Immature natural killer cell (primary cell): Measurements from ENCODE around the gene TOM1L1. TPM values are rescaled to one million over a fixed set of nuclear protein-coding genes. Genes with fewer than 3 reads are reported as not detected.
A peak's percentile ranks its signal among the peaks of the same experiment; 100 is the strongest.
"Not testable (repeated sequence)": the region's sequence is repeated elsewhere in the genome, so short reads cannot be mapped to it uniquely, and the experiment has no call there.

Experiments
- DNase-seq, 3 donors: peaks; one replicate each; pipeline ENCODE4 v3.0.0; 2022; ENCODE audit warnings: mixed read lengths in 1 of 3
- H3K27ac Mint-ChIP-seq, 6 donors: one replicate each; pipeline ENCODE4 v1.8.0; 2020; ENCODE audit warnings: mixed read lengths in 6 of 6, mild to moderate bottlenecking in 5 of 6, inconsistent platforms in 4 of 6, moderate library complexity in 3 of 6
- H3K27me3 Mint-ChIP-seq, 3 donors: one replicate each; pipeline ENCODE4 v1.8.0; 2020 to 2021; ENCODE audit warnings: low read depth in 3 of 3, mild to moderate bottlenecking in 3 of 3, mixed read lengths in 3 of 3, moderate library complexity in 3 of 3, inconsistent platforms in 1 of 3
- H3K36me3 Mint-ChIP-seq, 3 donors: one replicate each; pipeline ENCODE4 v1.8.0; 2020; ENCODE audit warnings: mixed read lengths in 3 of 3, inconsistent platforms in 2 of 3, mild to moderate bottlenecking in 2 of 3
- H3K4me1 Mint-ChIP-seq, 2 donors: one replicate each; pipeline ENCODE4 v1.8.0; 2020; ENCODE audit warnings: inconsistent platforms in 2 of 2, mild to moderate bottlenecking in 2 of 2, mixed read lengths in 2 of 2, moderate library complexity in 1 of 2
- H3K4me3 Mint-ChIP-seq, 5 donors: one replicate each; pipeline ENCODE4 v1.8.0; 2020; ENCODE audit warnings: mild to moderate bottlenecking in 5 of 5, mixed read lengths in 5 of 5, inconsistent platforms in 3 of 5, moderate library complexity in 3 of 5
- H3K9me3 Mint-ChIP-seq, 6 donors: one replicate each; pipeline ENCODE4 v1.8.0; 2020; ENCODE audit warnings: mild to moderate bottlenecking in 6 of 6, mixed read lengths in 6 of 6, inconsistent platforms in 4 of 6, moderate library complexity in 3 of 6
- polyA plus RNA-seq, 3 donors: library from polyadenylated mRNA; unstranded; fragments of 300-500 nt; fragmentation: Illumina TruSeq; gene quantifications; one replicate each; pipeline ENCODE4 v1.2.3, GENCODE V29; 2021

The TOM1L1 gene, protein sequence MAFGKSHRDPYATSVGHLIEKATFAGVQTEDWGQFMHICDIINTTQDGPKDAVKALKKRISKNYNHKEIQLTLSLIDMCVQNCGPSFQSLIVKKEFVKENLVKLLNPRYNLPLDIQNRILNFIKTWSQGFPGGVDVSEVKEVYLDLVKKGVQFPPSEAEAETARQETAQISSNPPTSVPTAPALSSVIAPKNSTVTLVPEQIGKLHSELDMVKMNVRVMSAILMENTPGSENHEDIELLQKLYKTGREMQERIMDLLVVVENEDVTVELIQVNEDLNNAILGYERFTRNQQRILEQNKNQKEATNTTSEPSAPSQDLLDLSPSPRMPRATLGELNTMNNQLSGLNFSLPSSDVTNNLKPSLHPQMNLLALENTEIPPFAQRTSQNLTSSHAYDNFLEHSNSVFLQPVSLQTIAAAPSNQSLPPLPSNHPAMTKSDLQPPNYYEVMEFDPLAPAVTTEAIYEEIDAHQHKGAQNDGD
- not detected for polyA plus RNA-seq

DNA sequence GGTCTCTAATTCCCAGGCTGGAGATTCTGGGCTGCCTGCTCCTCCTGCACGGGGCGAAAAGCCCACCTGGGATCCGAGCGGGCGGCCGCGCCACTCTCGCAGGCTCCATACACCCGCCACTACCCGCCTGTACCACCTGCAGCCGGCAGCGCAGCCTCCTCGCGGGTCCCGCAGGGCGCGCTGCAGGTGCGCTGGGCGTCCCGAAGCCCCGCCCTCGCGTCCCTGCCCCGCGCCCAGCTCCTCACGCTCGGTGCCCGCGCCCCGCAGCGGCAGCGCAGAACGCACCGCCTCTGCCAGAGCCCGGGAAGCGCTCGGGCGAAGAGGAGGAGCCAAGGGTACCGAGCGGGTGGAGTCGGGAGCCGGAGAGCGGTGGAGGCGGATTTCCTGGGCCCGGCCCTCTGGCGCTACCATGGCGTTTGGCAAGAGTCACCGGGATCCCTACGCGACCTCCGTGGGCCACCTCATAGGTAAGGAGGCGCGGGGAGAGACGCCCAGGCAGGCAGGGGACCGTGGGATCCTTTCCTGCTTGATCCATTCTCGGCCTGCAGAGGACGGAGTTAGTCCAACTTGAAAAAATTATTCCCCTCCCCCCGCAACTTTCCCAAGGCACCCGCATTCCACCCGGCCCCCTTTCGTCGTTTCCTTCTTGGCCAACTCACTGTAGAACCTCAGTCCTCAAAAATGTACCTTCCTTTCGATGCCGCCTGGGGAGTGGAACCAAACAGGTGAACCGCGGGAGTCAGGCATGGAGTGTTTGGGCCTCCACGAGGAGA, at the start of gene TOM1L1:
Gene TOM1L1, plus strand, starts transcription at position 396 of the 773 bp plus-strand sequence. Its CDS starts 14 bp downstream, at position 410.
- DNase-seq: no peak
- H3K27me3 Mint-ChIP-seq: peaks cover 2 to 15% (median 6%) of the 10 kb centered on the region in 3 donors
- peaks cover 0 to 3% (median 0%) of the 10 kb centered on the region in 6 donors for H3K9me3 Mint-ChIP-seq
- no peaks in the 10 kb centered on the region for H3K36me3 Mint-ChIP-seq
- H3K4me1 Mint-ChIP-seq: no peaks in the 10 kb centered on the region
- no peak within 1 kb of the TSS for H3K27ac Mint-ChIP-seq
- H3K4me3 Mint-ChIP-seq: peak within 1 kb of the TSS in 1 of 5 donors; percentile 16

DNA sequence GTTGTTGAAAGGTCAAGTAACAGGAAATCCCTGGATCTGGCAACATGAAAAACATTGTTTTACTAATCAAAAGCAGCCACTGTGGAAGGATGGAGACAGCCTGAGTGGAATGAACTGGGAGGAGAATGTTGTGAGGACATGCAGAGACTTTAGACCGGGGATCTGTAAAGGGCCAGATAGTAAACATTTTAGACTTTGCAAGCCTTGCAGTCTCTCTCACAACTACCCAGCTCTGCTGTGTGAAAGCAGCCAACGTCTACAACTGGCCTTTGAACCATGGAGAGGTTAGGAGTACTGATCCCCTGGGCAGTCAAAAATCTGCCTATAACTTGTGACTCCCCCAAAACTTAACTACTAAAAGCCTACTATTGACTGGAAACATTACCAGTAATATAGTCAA, 41.5 kb upstream of the TOM1L1 start:
- DNase-seq: no peak
- H3K4me1 Mint-ChIP-seq: no peaks in the 10 kb centered on the region
- H3K27ac Mint-ChIP-seq: no peak overlapping the region
- peaks cover 0 to 3% (median 2%) of the 10 kb centered on the region in 3 donors for H3K27me3 Mint-ChIP-seq
- no peak overlapping the region for H3K4me3 Mint-ChIP-seq
- peaks cover 0 to 12% (median 2%) of the 10 kb centered on the region in 6 donors for H3K9me3 Mint-ChIP-seq
- H3K36me3 Mint-ChIP-seq: no peaks in the 10 kb centered on the region

DNA sequence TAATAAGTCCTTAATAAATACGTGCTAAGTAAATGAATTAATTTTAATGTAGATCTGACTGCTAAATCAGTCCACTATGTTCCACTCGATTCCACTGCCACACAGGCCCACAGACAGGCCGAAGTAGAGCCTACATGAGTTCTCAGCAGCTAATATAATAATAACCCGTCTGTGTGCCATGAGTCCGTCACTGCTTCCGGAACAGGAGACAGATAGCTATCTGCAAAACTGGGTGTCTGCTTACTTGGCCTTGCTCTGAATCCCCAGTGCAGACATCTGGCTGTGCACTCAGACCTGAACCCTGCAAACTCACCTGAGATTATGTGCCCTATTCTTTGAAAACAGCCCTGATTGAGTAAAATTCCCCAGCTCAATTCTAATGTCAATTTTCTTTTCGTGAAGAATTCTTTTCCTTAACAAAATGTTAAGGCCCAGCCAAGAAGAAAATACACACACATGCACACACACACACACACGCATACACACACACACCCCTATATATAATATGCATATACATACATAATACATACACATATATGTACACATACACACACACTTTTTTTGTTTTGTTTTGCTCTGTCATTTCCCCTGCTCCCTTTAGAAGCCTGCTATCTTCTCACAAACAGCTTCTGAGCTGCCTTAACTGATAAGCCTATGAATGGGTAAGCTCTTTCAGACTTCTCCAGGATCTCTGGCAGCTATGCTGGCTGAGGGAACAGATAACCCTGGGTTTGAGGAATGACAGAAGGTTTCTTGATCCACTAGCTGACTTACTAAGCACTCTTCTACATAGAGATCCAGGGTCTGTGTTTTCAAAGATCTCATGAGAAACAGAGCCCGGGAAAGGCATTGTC, 39.8 kb upstream of the TOM1L1 start:
- Mint-ChIP-seq H3K36me3 (no peaks in the 10 kb centered on the region), H3K27ac (no peak overlapping the region), H3K4me3 (no peak overlapping the region), H3K27me3 (peaks cover 2 to 4% (median 3%) of the 10 kb centered on the region in 3 donors), H3K4me1 (no peaks in the 10 kb centered on the region), H3K9me3 (peaks cover 0 to 15% (median 3%) of the 10 kb centered on the region in 6 donors)
- no peak for DNase-seq

DNA sequence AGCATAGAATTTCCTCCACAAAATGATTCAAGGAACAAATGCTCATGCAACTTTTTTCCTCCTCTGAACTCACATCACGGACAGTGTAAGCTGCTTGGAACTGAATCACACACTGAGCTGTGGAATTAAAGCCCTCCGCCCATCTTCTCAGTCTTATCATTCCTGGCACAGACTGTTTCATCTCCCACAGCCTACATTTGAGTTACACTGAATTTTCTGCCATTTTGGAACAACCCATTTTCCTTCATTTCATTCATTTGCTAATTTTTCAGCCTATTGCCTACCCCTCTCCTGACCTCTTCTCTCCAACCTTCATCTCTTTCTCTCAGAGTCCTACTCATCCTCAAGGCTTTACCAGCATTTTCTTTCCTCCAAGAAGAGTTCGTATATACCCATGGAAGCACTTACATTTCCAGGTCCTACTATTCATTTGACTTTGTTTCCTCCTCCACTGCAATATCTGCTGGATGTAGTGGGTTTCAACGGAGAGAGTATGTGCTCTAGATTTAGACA, 39.1 kb upstream of the TOM1L1 start:
- peaks cover 2 to 5% (median 4%) of the 10 kb centered on the region in 3 donors for H3K27me3 Mint-ChIP-seq
- H3K36me3 Mint-ChIP-seq: no peaks in the 10 kb centered on the region
- DNase-seq: no peak
- no peaks in the 10 kb centered on the region for H3K4me1 Mint-ChIP-seq
- H3K4me3 Mint-ChIP-seq: no peak overlapping the region
- peaks cover 0 to 15% (median 3%) of the 10 kb centered on the region in 6 donors for H3K9me3 Mint-ChIP-seq
- no peak overlapping the region for H3K27ac Mint-ChIP-seq

DNA sequence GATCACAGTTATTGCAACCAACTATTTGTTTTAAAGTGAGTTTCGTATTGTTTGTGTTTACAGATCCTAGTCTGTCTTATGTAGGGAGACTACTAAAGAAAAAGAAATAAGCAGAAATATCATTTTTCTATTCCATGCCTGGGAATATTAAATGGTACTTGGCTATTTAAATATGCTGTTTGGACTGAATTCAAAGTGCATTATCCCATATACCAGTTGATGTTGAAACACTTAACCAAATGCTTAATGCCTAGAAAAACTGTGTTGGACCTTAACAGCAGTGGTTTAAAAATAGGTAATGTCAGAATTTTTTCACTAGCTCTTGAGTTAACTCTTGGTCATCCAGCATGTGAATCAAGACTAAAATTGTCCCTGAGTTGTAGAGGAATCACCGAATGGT, 37.5 kb upstream of the TOM1L1 start:
- Mint-ChIP-seq H3K4me1 (no peaks in the 10 kb centered on the region), H3K9me3 (peaks cover 0 to 15% (median 3%) of the 10 kb centered on the region in 6 donors), H3K27me3 (peaks cover 2 to 5% (median 2%) of the 10 kb centered on the region in 3 donors), H3K27ac (no peak overlapping the region), H3K4me3 (no peak overlapping the region), H3K36me3 (no peaks in the 10 kb centered on the region)
- no peak for DNase-seq

DNA sequence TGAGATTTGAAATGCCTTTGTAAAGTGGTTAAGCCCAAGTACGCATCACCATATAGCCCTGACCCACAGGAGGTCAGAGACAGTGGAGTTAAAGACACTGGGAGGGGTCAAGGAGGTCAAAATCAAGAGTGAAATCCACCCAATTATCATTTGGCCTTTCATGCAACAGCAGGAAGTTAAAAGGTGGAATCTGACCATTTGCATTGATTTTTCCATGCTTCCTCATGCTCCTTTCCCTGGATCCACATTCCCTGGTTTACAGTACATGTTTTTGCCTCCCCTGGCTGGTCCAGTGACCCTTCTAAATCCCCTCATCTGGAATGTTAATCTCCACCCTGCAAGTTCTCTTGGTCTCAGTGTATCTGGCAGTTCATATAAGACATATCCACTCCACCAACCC, 36.6 kb upstream of the TOM1L1 start:
- H3K9me3 Mint-ChIP-seq: peaks cover 0 to 15% (median under 1%) of the 10 kb centered on the region in 6 donors
- no peaks in the 10 kb centered on the region for H3K36me3 Mint-ChIP-seq
- no peak overlapping the region for H3K4me3 Mint-ChIP-seq
- no peak overlapping the region for H3K27ac Mint-ChIP-seq
- no peak for DNase-seq
- H3K4me1 Mint-ChIP-seq: no peaks in the 10 kb centered on the region
- H3K27me3 Mint-ChIP-seq: peaks cover 2 to 5% (median 2%) of the 10 kb centered on the region in 3 donors

DNA sequence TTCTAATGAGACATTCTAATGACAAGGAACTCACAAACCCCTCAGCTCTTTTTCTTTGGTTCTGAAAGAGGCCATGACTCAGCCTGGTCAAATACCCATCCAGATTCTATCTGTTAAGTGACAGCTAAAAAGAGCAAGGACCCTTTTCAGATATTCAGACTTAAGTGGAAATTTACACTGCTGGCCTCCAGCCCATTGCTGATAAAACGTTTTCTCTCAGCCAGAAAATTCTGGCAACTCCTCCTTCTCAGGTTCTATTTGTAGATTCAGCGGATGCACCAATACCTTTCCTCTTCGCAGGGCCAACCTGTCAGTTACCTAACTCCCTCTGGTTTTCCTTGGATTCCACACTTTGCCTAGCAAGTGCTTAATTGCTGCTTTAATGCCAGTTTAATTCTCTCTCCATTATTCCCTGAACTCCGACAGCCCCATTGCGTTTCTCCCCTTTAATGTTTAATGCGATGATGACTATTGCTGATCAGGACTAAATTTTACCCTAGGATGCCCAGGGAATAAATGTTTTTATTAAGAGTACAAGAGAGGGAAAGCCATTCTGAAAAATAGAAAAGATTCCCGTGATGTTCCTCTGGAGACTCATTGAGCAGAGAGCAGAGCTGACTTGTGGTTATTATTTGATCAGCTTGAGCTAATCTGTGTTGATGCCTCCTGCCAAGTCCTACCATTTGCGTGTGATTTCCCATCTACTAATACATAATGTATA, 35.9 kb upstream of the TOM1L1 start:
- DNase-seq: no peak
- Mint-ChIP-seq H3K9me3 (peaks cover 0 to 15% (median under 1%) of the 10 kb centered on the region in 6 donors), H3K27me3 (peaks cover 2 to 5% (median 2%) of the 10 kb centered on the region in 3 donors), H3K4me3 (no peak overlapping the region), H3K4me1 (no peaks in the 10 kb centered on the region), H3K27ac (no peak overlapping the region), H3K36me3 (no peaks in the 10 kb centered on the region)

DNA sequence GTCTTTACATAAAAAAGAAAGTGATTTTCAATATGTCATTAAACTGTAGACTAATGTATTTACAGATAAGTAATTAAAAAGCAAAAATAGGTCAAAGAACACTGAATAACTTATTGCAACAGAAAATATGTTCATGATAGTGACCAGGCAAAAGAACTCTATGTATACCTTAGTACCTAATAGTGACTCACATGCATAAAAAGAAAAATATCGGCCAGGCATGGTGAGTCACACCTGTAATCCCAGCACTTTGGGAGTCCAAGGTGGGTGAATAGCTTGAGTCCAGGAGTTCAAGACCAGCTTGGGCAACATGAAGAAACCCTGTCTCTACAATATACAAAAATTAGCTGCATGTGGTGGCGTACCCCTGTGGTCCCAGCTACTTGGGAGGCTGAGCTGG, 33.0 kb upstream of the TOM1L1 start:
- H3K4me3 Mint-ChIP-seq: no peak overlapping the region
- peaks cover 0 to 20% (median under 1%) of the 10 kb centered on the region in 6 donors for H3K9me3 Mint-ChIP-seq
- DNase-seq: no peak
- no peaks in the 10 kb centered on the region for H3K4me1 Mint-ChIP-seq
- H3K27ac Mint-ChIP-seq: no peak overlapping the region
- H3K27me3 Mint-ChIP-seq: peaks cover 2 to 7% (median 2%) of the 10 kb centered on the region in 3 donors
- no peaks in the 10 kb centered on the region for H3K36me3 Mint-ChIP-seq

DNA sequence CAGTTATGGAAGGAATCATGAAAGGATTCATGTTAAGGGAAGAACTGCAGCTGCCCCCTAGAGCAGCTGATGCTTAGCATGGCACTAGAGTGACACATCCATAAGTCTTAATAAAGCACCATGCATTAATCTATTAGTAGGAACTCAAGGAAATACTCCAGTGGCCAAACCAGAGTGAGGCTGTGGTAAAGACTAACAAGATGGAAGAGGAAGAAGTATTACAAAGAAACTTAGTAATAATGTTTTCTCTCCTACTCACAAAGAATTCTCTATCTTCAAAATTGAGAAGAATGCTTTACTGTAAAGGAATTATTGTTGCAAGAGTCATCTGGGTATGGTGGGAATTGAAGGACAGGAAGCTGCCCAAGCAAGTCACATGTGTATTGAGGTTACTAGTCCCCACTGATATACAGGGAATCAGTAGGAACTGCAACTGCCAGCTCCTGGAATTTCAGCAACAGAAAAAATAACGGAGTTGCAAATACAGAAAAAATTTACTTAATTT, 29.9 kb upstream of the TOM1L1 start:
- Mint-ChIP-seq H3K4me1 (no peaks in the 10 kb centered on the region), H3K27me3 (peaks cover 0 to 5% (median 0%) of the 10 kb centered on the region in 3 donors), H3K27ac (no peak overlapping the region)

DNA sequence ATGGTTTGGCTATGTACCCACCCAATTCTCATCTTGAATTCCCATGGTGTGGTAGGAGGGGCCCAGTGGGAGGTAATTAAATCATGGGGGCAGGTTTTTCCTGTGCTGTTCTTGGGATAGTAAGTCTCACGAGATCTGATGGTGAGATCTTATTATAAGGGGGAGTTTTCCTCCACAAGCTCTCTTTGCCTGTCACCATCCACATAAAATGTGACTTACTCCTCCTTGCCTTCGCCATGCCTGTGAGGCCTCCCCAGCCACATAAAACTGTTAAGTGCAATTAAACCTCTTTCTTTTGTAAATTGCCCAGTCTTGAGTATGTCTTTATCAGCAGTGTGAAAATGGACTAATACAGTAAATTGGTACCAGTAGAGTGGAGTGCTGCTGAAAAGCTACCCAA, 24.7 kb upstream of the TOM1L1 start:
- H3K36me3 Mint-ChIP-seq, H3K9me3 Mint-ChIP-seq, H3K4me1 Mint-ChIP-seq, DNase-seq, H3K27me3 Mint-ChIP-seq, H3K27ac Mint-ChIP-seq, H3K4me3 Mint-ChIP-seq: not testable (repeated sequence)

More for the DNA sequence above, 29.9 kb upstream of the TOM1L1 start:
- H3K9me3 Mint-ChIP-seq: peaks cover 0 to 6% (median 0%) of the 10 kb centered on the region in 6 donors
- H3K36me3 Mint-ChIP-seq: no peaks in the 10 kb centered on the region
- no peak overlapping the region for H3K4me3 Mint-ChIP-seq
- DNase-seq: no peak

DNA sequence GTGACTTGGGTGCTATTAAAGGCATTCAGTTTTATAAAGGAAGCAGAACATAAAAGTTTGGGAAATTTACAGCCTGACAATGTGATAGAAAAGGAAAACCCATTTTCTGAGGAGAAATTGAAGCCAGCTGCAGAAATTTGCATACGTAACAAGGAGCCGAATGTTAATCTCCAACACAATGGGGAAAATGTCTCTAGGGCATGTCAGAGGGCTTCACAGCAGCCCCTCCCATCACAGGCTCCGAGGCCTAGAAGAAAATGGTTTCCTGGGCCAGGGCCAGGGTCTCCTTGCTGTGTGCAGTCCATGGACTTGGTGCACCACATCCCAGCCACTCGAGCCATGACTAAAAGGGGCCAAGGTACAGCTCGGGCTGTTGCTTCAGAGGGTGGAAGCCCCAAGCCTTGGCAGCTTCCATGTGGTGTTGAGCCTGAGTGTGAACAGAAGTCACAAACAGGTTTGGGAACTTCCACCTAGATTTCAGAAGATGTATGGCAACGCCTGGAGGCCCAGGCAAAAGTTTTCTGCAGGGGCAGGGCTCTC, 23.9 kb upstream of the TOM1L1 start:
- H3K4me1 Mint-ChIP-seq: no peaks in the 10 kb centered on the region

DNA sequence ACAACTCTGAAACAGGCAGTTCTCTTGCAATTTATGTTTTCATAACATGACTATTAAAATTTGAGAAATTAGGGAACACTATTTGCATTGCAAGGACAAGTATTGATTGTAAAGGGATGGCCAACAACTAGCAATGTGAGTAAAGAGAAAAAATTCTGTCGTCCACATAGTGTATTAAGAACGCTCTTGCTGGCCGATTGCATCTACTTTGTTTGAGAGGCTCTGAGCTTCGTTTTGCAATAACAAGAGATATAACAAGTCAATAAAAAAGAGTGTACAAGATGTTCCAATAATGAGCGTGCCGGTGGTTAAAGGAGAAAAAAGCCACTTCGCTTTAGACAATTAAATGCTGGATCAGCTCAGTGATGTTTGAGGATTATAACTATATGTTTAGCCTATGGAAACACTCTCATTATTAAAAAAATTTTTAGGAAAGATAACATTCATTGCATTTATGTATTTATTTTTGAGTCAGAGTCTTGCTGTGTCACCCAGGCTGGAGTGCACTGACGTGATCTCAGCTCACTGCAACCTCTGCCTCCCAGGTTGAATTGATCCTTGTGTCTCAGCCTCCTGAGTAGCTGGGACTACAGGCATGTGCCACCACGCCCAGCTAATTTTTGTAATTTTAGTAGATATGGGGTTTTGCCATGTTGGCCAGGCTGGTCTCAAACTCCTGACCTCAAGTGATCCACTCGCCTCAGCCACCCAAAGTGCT, 19.2 kb upstream of the TOM1L1 start:
- no peak overlapping the region for H3K4me3 Mint-ChIP-seq
- H3K27me3 Mint-ChIP-seq: peaks cover 0 to 4% (median 1%) of the 10 kb centered on the region in 3 donors
- no peaks in the 10 kb centered on the region for H3K4me1 Mint-ChIP-seq
- H3K36me3 Mint-ChIP-seq: no peaks in the 10 kb centered on the region
- peaks cover 0 to 2% (median 0%) of the 10 kb centered on the region in 6 donors for H3K9me3 Mint-ChIP-seq
- no peak overlapping the region for H3K27ac Mint-ChIP-seq
- DNase-seq: no peak

More for the DNA sequence above, 23.9 kb upstream of the TOM1L1 start:
- Mint-ChIP-seq H3K36me3 (no peaks in the 10 kb centered on the region), H3K27ac (no peak overlapping the region), H3K27me3 (peaks cover 0 to 6% (median 1%) of the 10 kb centered on the region in 3 donors), H3K9me3 (peaks cover 0 to 6% (median under 1%) of the 10 kb centered on the region in 6 donors), H3K4me3 (no peak overlapping the region)
- DNase-seq: no peak
